Choroid plexus epithelial cell (primary cell): ENCODE results near the gene RNF8.

Experiments
- DNase-seq: peaks from one replicate; pipeline ENCODE4 v3.0.0-alpha.2; 2010; ENCODE audit warnings: low read depth
- H3K4me3 ChIP-seq: 2 replicates; pipeline ENCODE4 v1.5.1; 2011; ENCODE audit warnings: low read depth, mild to moderate bottlenecking, control low read depth, low read length, moderate library complexity
- TF ChIP-seq, protein P1 (sequence below): conservative IDR thresholded peaks from 2 replicates; pipeline ENCODE4 v1.5.1; 2011; ENCODE audit warnings: low read depth, mild to moderate bottlenecking, control low read depth, inconsistent platforms, low read length, moderate library complexity

RNF8 gene

DNA sequence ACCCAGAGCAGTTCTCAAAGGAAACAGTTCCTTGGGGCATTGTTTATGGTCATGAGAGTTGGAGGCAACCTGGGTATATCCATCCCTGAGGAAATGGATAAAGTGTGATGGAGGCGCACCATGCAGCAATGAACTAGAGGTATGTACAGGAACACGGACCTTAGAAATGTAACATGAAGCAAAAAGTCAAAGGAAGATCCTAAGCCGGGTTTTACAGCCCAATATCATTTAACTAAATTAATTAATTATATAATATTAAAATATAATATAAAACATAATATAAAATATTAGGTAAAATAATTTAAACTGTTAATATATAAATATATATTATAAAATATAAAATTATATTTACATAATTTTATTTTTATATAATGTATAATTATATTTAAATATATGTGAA is 44.1 kb upstream of the RNF8 start:
- TF ChIP-seq, protein P1, sequence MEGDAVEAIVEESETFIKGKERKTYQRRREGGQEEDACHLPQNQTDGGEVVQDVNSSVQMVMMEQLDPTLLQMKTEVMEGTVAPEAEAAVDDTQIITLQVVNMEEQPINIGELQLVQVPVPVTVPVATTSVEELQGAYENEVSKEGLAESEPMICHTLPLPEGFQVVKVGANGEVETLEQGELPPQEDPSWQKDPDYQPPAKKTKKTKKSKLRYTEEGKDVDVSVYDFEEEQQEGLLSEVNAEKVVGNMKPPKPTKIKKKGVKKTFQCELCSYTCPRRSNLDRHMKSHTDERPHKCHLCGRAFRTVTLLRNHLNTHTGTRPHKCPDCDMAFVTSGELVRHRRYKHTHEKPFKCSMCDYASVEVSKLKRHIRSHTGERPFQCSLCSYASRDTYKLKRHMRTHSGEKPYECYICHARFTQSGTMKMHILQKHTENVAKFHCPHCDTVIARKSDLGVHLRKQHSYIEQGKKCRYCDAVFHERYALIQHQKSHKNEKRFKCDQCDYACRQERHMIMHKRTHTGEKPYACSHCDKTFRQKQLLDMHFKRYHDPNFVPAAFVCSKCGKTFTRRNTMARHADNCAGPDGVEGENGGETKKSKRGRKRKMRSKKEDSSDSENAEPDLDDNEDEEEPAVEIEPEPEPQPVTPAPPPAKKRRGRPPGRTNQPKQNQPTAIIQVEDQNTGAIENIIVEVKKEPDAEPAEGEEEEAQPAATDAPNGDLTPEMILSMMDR = no peak
- DNase-seq = no peak
- H3K4me3 ChIP-seq = no peak overlapping the region

DNA sequence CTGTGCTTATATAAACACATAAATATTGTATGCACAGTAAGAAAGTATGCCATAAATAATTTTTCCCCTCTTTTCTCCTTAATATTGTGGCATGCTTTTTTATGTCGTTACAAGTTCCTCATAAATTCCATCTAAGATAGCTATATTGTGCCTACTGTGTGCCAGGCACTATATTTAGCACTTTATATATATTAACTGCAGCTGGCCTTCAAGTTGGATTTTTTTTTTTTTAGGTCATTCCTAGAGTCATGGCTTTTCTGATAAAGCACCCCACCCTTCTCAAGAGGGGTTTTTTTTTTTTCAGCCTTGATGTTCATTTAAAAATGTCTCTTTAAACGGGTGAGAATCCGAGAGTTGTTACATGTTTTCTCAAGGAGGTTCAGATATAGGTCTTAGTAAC is 42.8 kb upstream of the RNF8 start:
- TF ChIP-seq, protein P1 = no peak
- H3K4me3 ChIP-seq = no peak overlapping the region
- DNase-seq = no peak

DNA sequence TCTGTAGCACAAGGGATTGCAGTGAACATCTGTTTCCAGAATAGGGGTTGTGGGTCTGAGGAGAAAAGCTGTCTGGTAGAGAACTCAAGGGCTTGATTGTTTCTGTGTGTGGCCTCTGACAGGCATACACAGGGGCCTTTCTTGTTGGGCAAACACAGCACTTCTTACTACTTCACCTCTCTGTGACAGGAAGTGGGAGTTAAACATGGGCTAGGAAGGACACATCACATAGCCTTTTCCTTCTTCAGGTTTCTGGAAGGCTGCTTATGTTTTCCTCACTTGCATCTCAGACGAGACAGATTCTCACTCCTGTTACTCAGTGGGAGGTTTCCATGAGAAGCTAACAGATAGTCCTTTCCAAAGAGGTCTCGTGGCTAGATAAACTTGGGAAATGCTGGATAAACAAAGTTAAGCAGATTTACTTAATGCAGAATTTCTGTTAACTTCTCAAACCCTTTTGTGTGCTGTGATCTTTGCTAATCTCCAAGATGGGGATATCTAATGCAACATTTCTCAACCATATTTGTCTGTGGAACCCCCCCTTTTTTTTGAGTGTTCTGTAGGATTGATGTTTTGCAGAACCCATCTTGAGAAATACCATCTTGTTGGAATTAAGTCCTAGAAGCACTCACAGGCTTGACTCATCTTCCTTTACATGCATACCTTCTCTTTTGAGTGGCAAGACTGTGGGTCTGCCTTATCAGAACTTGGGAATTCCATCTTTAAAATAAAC is 41.9 kb upstream of the RNF8 start:
- DNase-seq = peak; percentile 58
- no peak overlapping the region for H3K4me3 ChIP-seq
- TF ChIP-seq, protein P1 = no peak

DNA sequence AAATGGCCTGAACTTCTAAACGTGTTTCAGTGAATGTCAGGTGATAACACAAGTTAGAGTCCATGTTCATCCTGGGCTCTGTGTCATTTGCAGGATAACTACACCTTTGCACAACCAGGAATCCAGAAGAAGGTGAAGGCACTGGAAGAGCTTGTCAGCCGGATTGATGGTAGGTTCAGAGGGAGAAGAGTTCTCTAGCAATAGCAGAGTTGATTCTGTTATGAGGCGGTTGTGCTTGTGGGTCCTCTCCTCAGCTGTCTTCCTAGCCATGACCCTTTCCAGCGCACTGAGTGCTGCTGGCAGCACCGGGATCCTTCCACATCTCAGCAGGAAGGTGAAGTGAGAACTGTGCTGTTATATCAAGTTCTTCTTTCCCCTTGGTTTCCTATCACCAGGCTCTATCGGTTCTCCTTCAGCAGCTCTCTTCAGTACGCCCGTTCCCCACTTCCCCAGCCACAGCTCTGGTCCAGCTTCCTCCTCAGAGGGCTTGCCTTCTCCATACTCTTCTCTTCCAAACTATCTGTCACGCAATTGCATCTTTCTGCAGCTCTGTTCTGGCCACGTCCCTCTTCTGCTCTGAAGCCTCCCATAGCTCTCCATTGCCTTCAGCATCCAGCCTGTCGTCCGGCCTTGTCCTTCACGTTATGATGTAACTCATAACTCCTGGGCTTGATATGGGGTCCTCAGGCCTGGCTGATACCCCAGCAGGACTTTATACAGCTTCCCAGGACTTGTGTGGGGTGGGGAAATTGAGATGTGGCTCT is 39.9 kb upstream of the RNF8 start:
- H3K4me3 ChIP-seq = no peak overlapping the region
- TF ChIP-seq, protein P1 = no peak
- DNase-seq = no peak

DNA sequence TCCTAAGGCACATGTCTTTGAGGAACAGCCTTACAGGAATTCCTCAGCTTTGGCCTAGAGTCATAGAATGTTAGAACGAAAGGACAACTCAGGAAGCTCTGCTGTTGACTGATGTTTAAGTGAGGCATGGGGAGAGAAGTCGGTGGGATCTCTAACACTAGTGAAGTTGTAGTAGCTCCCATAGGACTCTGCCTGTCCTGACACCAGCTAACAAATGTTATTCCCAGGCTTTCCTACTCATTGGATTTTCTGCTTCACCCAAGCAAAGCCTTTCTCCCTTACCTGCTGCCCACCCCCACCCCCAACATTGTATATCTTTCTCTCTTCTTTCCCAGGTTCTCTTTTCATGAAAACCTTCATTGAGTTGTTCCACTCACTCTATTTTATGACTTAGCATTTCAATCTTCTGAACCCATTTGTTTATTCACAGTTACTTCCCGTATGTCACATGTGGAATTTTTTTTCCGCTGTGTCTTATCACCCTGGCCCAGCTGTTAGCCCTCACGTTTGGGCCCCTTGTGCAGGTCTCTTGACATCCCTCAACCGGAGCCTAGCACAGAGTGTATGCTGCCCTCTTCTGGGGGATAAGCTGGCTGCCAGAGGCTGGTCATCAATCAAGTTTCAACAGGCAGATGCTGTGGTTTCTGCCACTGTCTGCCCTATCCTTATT is 39.2 kb upstream of the RNF8 start:
- no peak overlapping the region for H3K4me3 ChIP-seq
- DNase-seq = peak; percentile 87
- TF ChIP-seq, protein P1 = peak; percentile 91

DNA sequence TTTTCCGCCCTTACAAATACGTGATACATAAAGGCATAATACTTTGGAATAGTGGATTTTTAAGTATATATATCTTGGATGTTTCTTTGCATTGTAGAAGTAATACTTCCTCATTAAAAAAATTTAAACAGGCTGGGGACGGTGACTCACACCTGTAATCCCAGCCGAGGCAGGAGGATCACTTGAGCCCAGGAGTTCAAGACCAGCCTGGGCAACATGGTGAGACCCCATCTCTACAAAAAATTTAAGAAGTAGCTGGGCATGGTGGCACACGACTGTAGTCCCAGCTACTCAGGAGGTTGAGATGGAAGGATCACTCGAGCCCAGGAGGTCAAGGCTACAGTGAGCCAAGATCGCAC is 38.6 kb upstream of the RNF8 start:
- TF ChIP-seq, protein P1 = no peak
- H3K4me3 ChIP-seq = no peak overlapping the region
- no peak for DNase-seq
